Measurements from ENCODE around the gene SLC22A3.

The SLC22A3 gene

DNA sequence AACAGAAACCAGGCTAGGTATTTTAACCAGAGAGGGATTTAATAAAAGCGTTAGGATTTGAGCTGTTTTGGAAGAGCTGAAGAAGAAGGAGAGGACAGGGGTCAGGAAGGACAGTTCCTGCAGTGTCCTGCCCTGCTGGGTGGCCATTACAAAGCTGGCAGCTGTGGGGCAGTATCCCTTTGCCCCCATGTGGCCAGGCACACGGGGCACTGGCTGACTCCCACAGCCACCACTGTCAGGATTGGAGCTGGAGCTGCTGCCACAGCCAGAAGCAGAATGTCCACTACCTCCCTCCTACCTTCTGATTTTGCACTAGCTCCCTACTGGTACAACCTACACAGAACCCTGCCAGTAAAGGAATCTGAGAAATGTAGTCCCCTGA is 46.5 kb downstream of the SLC22A3 start:
- Histone ChIP-seq H3K4me3 (ENCODE audit: low read length) (no peak overlapping the region), H3K9me3 (ENCODE audit: control insufficient read depth, low read depth, low read length) (no peaks in the 10 kb centered on the region), H3K27me3 (ENCODE audit: control insufficient read depth, insufficient read depth, low read length) (no peaks in the 10 kb centered on the region), H3K27ac (ENCODE audit: low read length) (peak overlapping the region; percentile 41), H3K9ac (ENCODE audit: low read length) (no peak overlapping the region), H3K36me3 (ENCODE audit: control insufficient read depth, low read depth, low read length) (no peaks in the 10 kb centered on the region), H3K4me1 (ENCODE audit: control insufficient read depth, low read depth, low read length) (peaks cover 10% of the 10 kb centered on the region)

DNA sequence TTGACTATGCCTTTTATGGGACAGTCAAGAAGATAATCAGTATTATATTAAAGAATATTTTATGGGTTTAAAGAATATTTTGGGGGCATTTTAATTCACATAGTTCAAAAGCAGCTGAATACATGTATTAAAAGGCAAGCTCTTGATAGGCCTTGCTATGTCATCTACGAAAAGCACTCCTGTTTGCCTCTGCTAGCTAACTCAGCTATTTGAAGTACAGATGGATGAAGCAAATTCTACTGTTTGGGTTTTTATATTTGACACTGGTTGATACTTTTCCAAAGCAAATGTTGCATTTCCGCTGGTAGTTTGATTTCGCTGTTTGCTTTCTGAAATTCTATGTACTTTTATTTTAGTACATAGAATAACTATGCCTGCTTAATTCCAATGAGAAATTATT is 47.0 kb downstream of the SLC22A3 start:
- Histone ChIP-seq H3K36me3 (ENCODE audit: control insufficient read depth, low read depth, low read length) (no peaks in the 10 kb centered on the region), H3K9me3 (ENCODE audit: control insufficient read depth, low read depth, low read length) (no peaks in the 10 kb centered on the region), H3K9ac (ENCODE audit: low read length) (no peak overlapping the region), H3K4me3 (ENCODE audit: low read length) (no peak overlapping the region), H3K4me1 (ENCODE audit: control insufficient read depth, low read depth, low read length) (peaks cover 10% of the 10 kb centered on the region), H3K27ac (ENCODE audit: low read length) (no peak overlapping the region), H3K27me3 (ENCODE audit: control insufficient read depth, insufficient read depth, low read length) (no peaks in the 10 kb centered on the region)

DNA sequence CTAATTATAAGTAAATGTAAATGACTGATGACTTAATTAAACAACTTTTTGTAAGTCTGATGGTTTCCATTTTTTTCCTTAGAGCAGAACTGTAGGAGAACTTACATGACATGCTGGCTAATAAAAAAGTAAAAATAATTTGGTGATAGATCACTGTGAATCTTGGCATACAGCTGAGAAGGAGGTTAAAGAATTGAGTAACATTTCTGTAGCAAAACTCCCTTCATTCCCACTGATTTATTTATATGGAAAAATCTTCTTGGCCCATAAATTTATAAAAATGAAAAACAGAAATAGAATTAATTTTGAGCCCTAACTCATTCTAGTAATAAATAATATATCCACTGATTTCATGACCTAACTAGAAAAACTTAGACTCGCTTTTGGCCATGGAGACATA is 48.1 kb downstream of the SLC22A3 start:
- no peaks in the 10 kb centered on the region for H3K27me3 ChIP-seq (ENCODE audit: control insufficient read depth, insufficient read depth, low read length)
- no peaks in the 10 kb centered on the region for H3K36me3 ChIP-seq (ENCODE audit: control insufficient read depth, low read depth, low read length)
- no peak overlapping the region for H3K27ac ChIP-seq (ENCODE audit: low read length)

DNA sequence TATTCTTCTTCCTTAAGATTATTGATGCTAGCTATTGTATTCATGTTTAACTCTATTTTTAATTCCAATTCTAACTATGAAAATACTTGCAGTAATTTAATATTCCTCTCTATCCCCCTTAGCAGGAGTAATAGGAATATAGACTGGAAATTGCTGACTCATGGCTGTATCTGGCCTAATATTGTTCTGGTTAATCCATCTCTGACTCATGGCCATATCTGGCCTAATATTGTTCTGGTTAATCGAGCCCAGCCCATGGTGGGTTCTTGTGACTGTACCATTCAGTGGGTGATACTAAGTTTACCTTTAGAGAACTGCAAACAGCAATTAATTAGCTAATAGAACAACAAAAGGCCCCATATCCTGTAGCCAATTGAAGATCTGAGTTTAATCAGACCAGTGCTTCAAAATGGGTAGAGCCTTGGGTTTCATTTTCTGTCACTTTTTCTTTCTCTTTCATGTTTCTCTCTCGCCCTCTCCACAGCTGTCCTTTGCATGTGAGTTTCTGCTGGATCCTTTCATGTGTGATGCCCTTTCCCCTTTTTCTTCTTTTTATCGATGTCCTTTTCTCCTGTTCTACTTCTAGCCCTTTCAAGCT is 50.6 kb downstream of the SLC22A3 start:
- H3K9me3 ChIP-seq (ENCODE audit: control insufficient read depth, low read depth, low read length): no peaks in the 10 kb centered on the region
- H3K4me1 ChIP-seq (ENCODE audit: control insufficient read depth, low read depth, low read length): peaks cover 10% of the 10 kb centered on the region
- H3K4me3 ChIP-seq (ENCODE audit: low read length): no peak overlapping the region
- no peak overlapping the region for H3K9ac ChIP-seq (ENCODE audit: low read length)
- no peaks in the 10 kb centered on the region for H3K36me3 ChIP-seq (ENCODE audit: control insufficient read depth, low read depth, low read length)
- no peak overlapping the region for H3K27ac ChIP-seq (ENCODE audit: low read length)
- no peaks in the 10 kb centered on the region for H3K27me3 ChIP-seq (ENCODE audit: control insufficient read depth, insufficient read depth, low read length)

More for the DNA sequence above, 48.1 kb downstream of the SLC22A3 start:
- no peak overlapping the region for H3K4me3 ChIP-seq (ENCODE audit: low read length)
- H3K9ac ChIP-seq (ENCODE audit: low read length): no peak overlapping the region
- H3K9me3 ChIP-seq (ENCODE audit: control insufficient read depth, low read depth, low read length): no peaks in the 10 kb centered on the region
- H3K4me1 ChIP-seq (ENCODE audit: control insufficient read depth, low read depth, low read length): peaks cover 10% of the 10 kb centered on the region

DNA sequence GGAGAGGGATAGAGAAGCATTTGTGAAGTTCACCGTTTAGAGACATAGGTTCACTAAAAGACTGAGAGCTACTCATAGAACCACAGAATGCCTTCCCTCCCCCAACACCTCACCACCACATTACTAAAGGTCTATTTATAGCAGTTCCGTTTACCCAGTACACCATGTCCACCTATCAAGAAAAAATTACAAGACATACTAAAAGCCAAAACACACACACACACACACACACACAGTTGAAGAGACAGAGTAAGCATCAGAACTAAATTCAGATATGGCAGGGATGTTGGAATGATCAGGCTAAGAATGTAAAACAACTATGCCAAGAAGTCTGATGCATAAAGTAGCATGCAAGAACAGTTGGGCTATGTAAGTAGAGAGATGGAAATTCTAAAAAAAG is 52.3 kb downstream of the SLC22A3 start:
- H3K4me1 ChIP-seq (ENCODE audit: control insufficient read depth, low read depth, low read length): no peaks in the 10 kb centered on the region
- no peak overlapping the region for H3K9ac ChIP-seq (ENCODE audit: low read length)
- no peaks in the 10 kb centered on the region for H3K36me3 ChIP-seq (ENCODE audit: control insufficient read depth, low read depth, low read length)
- H3K4me3 ChIP-seq (ENCODE audit: low read length): no peak overlapping the region
- no peaks in the 10 kb centered on the region for H3K27me3 ChIP-seq (ENCODE audit: control insufficient read depth, insufficient read depth, low read length)
- H3K27ac ChIP-seq (ENCODE audit: low read length): no peak overlapping the region
- no peaks in the 10 kb centered on the region for H3K9me3 ChIP-seq (ENCODE audit: control insufficient read depth, low read depth, low read length)

DNA sequence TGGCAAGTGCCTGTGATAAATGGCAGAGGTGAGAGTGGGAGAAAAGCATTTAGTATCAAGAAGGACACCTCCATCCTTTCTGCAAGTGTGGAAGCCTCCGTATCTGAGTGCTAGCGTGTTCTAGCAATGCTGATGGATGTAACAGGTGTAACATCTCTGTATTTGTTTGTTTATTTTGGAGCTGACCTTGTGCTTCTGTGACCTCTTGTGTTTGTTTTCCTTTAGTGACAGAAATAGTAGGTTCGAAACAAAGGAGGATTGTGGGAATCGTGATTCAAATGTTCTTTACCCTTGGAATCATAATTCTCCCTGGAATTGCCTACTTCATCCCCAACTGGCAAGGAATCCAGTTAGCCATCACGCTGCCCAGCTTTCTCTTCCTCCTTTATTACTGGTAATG is 60.4 kb downstream of the SLC22A3 start:
- Histone ChIP-seq H3K27me3 (ENCODE audit: control insufficient read depth, insufficient read depth, low read length) (no peaks in the 10 kb centered on the region), H3K27ac (ENCODE audit: low read length) (no peak overlapping the region), H3K36me3 (ENCODE audit: control insufficient read depth, low read depth, low read length) (no peaks in the 10 kb centered on the region), H3K9ac (ENCODE audit: low read length) (no peak overlapping the region), H3K4me3 (ENCODE audit: low read length) (no peak overlapping the region), H3K9me3 (ENCODE audit: control insufficient read depth, low read depth, low read length) (no peaks in the 10 kb centered on the region), H3K4me1 (ENCODE audit: control insufficient read depth, low read depth, low read length) (no peaks in the 10 kb centered on the region)

DNA sequence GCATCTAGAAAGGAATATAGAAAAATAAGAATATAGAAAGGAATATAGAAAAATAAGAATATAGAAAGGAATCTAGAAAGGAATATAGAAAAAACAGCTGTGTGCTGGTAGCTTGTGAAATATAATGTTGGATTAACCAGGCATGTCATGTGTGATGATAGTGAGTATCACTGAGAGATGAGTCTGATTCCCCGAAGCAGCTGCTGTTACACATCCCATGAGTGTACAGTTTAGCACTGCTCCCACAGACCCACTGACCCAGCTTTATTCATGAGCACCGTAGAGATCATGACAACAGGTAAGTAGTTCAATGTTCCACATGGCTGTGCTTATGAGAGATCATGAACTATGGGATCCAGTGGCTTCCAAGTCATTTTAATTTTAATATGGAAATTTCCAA is 64.8 kb downstream of the SLC22A3 start:
- Histone ChIP-seq H3K9me3 (ENCODE audit: control insufficient read depth, low read depth, low read length) (no peaks in the 10 kb centered on the region), H3K36me3 (ENCODE audit: control insufficient read depth, low read depth, low read length) (no peaks in the 10 kb centered on the region), H3K9ac (ENCODE audit: low read length) (no peak overlapping the region), H3K27me3 (ENCODE audit: control insufficient read depth, insufficient read depth, low read length) (no peaks in the 10 kb centered on the region), H3K27ac (ENCODE audit: low read length) (no peak overlapping the region), H3K4me1 (ENCODE audit: control insufficient read depth, low read depth, low read length) (no peaks in the 10 kb centered on the region), H3K4me3 (ENCODE audit: low read length) (no peak overlapping the region)

DNA sequence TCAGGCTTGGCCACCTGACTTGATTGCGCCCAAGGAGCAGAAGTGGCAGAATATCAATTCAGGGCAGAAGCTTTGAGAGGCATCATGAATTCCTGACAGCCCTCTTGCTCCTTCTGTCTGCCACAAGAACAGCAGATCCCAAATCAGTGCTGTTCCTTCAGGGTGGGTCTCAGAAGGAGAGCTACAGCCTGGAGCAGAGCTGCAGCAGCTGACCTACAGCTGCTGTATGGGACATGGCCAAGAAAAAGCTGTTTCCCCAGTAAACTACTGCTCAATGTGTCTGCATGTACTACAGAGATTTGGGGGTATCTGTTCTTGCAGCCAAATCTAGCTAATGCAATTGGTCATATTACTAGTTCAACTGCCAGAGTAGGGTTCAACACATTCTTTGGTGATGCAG is 69.0 kb downstream of the SLC22A3 start:
- no peaks in the 10 kb centered on the region for H3K36me3 ChIP-seq (ENCODE audit: control insufficient read depth, low read depth, low read length)
- H3K9me3 ChIP-seq (ENCODE audit: control insufficient read depth, low read depth, low read length): no peaks in the 10 kb centered on the region
- no peaks in the 10 kb centered on the region for H3K27me3 ChIP-seq (ENCODE audit: control insufficient read depth, insufficient read depth, low read length)
- no peak overlapping the region for H3K4me3 ChIP-seq (ENCODE audit: low read length)
- no peak overlapping the region for H3K9ac ChIP-seq (ENCODE audit: low read length)
- no peaks in the 10 kb centered on the region for H3K4me1 ChIP-seq (ENCODE audit: control insufficient read depth, low read depth, low read length)
- no peak overlapping the region for H3K27ac ChIP-seq (ENCODE audit: low read length)

DNA sequence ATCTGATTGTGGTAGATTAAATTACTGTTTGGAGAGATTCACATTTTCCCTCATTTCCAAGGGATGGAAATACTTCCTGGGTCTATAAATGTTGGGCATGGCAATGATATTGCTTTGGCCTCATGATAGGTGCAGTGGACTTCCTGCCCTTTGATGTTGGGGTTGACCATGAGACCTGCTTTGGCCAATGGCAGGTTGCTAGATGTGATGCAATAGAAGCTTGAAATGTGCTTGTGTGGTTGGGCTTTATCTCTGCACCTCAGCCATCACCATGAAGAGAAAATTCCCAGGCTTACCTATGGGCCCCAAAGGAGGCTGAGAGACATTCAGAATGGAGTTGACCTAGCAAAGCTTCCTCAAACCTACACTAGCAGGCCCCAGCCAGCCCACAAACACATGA is 69.4 kb downstream of the SLC22A3 start:
- Histone ChIP-seq H3K36me3 (ENCODE audit: control insufficient read depth, low read depth, low read length) (no peaks in the 10 kb centered on the region), H3K27ac (ENCODE audit: low read length) (no peak overlapping the region), H3K9ac (ENCODE audit: low read length) (no peak overlapping the region), H3K9me3 (ENCODE audit: control insufficient read depth, low read depth, low read length) (no peaks in the 10 kb centered on the region), H3K4me3 (ENCODE audit: low read length) (no peak overlapping the region), H3K27me3 (ENCODE audit: control insufficient read depth, insufficient read depth, low read length) (no peaks in the 10 kb centered on the region), H3K4me1 (ENCODE audit: control insufficient read depth, low read depth, low read length) (no peaks in the 10 kb centered on the region)

DNA sequence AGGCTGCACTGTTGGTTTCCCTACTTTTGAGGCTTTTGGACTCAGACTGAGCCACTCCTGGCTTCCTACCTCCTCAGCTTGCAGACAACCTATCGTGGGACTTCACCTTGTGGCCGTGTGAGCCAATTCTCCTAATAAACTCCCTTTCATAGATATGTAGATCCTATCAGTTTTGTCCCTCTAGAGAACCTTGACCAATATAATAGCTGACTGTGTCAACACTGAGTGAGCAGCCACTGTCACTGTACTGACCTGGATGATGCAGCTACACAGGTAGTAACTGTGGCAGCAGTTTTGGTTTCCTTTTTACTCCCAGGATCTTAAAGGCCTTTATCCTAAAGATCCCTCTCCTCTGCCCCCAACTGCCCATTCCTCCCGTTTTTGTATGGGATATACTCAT is 70.2 kb downstream of the SLC22A3 start:
- Histone ChIP-seq H3K27me3 (ENCODE audit: control insufficient read depth, insufficient read depth, low read length) (no peaks in the 10 kb centered on the region), H3K9ac (ENCODE audit: low read length) (no peak overlapping the region), H3K9me3 (ENCODE audit: control insufficient read depth, low read depth, low read length) (no peaks in the 10 kb centered on the region), H3K27ac (ENCODE audit: low read length) (no peak overlapping the region), H3K4me1 (ENCODE audit: control insufficient read depth, low read depth, low read length) (no peaks in the 10 kb centered on the region), H3K4me3 (ENCODE audit: low read length) (no peak overlapping the region), H3K36me3 (ENCODE audit: control insufficient read depth, low read depth, low read length) (no peaks in the 10 kb centered on the region)

DNA sequence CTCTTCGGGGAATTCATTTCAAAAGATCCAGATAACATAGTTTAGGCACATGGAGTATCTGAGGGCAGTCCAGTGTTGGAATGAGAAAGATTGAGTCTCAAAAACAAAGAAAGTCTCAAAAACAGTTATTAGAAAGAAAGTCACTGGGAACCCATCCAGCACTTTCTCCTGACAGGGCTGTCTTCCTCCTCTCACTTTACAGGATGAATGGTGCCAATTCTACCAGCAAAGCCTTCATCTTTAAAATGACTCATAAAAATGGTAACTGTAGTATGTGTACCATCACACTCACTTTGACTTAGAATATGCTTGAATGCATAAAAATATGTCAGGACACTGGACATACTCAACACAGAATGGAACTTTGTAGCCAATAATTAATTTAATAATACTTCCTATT is 71.3 kb downstream of the SLC22A3 start:
- Histone ChIP-seq H3K27ac (ENCODE audit: low read length) (no peak overlapping the region), H3K27me3 (ENCODE audit: control insufficient read depth, insufficient read depth, low read length) (no peaks in the 10 kb centered on the region), H3K9me3 (ENCODE audit: control insufficient read depth, low read depth, low read length) (no peaks in the 10 kb centered on the region), H3K4me1 (ENCODE audit: control insufficient read depth, low read depth, low read length) (no peaks in the 10 kb centered on the region), H3K4me3 (ENCODE audit: low read length) (no peak overlapping the region), H3K9ac (ENCODE audit: low read length) (no peak overlapping the region), H3K36me3 (ENCODE audit: control insufficient read depth, low read depth, low read length) (no peaks in the 10 kb centered on the region)

DNA sequence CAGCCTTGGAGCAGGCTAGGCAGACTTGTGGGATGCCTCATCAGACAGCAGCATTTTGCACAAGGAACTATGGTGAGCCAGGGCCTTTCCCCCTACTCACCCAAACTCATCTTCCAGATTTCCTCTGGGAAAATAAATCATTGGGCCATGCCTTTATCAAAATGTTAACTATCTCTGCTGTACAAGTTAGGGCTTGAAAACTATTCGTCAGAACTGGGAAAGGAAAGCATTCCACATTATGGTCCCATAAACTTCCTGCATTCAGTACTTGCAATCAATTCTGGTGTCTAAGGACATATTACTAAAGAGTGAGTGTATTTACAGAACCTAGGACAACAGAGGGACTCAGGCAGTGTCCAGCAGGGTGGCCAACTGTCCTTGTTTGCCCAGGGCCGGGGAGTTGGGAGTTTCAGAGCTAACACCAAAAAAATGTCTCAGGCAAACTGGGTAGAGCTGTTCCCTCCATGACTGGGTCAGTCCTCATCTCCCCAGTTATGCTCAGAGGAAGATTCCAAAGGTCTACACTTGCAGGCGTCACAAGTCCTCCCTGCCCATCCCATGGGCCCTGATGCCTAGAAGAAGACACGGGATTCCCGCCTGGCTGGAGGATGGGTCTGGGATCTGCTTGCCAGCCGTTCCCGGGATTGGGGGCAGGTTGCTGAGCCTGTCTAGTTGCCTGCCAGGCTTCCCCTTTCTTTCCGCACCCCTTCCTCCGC is 72.2 kb downstream of the SLC22A3 start:
- Histone ChIP-seq H3K4me3 (ENCODE audit: low read length) (no peak overlapping the region), H3K36me3 (ENCODE audit: control insufficient read depth, low read depth, low read length) (no peaks in the 10 kb centered on the region), H3K9ac (ENCODE audit: low read length) (no peak overlapping the region), H3K9me3 (ENCODE audit: control insufficient read depth, low read depth, low read length) (no peaks in the 10 kb centered on the region), H3K27ac (ENCODE audit: low read length) (no peak overlapping the region), H3K4me1 (ENCODE audit: control insufficient read depth, low read depth, low read length) (no peaks in the 10 kb centered on the region), H3K27me3 (ENCODE audit: control insufficient read depth, insufficient read depth, low read length) (no peaks in the 10 kb centered on the region)
